Femur (tissue), 1 donor: ENCODE measurements around the gene LSAMP.

Experiments used
- DNase-seq: peaks from one replicate; pipeline ENCODE4 v3.0.0-alpha.2; 2017

The LSAMP gene

GRCh38 chr3:116046350-116046749, 398.9 kb downstream of the LSAMP start:
- no peak for DNase-seq

- no peak for DNase-seq
Observed at GRCh38 chr3:116045314-116045713, 400.0 kb downstream of the LSAMP start.

GRCh38 chr3:116040152-116040551, 405.1 kb downstream of the LSAMP start:
- no peak for DNase-seq

- DNase-seq, result no peak
Observed at GRCh38 chr3:116039651-116039985, 405.7 kb downstream of the LSAMP start.

GRCh38 chr3:116038968-116039650, 406.2 kb downstream of the LSAMP start:
- no peak for DNase-seq

- DNase-seq, result no peak
Observed at GRCh38 chr3:116037954-116038911, 407.1 kb downstream of the LSAMP start.

GRCh38 chr3:116035429-116035828, 409.9 kb downstream of the LSAMP start:
- DNase-seq, result no peak

- no peak for DNase-seq
Observed at GRCh38 chr3:116034794-116035193, 410.5 kb downstream of the LSAMP start.

GRCh38 chr3:116034086-116034485, 411.2 kb downstream of the LSAMP start:
- DNase-seq, result no peak

- no peak for DNase-seq
Observed at GRCh38 chr3:116033516-116033915, 411.8 kb downstream of the LSAMP start.

GRCh38 chr3:116032176-116032575, 413.1 kb downstream of the LSAMP start:
- no peak for DNase-seq

- DNase-seq, result no peak
Observed at GRCh38 chr3:116030131-116030850, 415.0 kb downstream of the LSAMP start.

GRCh38 chr3:116029266-116029665, 416.0 kb downstream of the LSAMP start:
- DNase-seq, result no peak

- DNase-seq, result no peak
Observed at GRCh38 chr3:116028157-116028556, 417.1 kb downstream of the LSAMP start.

GRCh38 chr3:116020989-116021388, 424.3 kb downstream of the LSAMP start:
- no peak for DNase-seq

- DNase-seq, result no peak
Observed at GRCh38 chr3:116020495-116020894, 424.8 kb downstream of the LSAMP start.

GRCh38 chr3:116019254-116019763, 426.0 kb downstream of the LSAMP start:
- no peak for DNase-seq

- DNase-seq, result no peak
Observed at GRCh38 chr3:116018646-116019045, 426.6 kb downstream of the LSAMP start.

- DNase-seq, result no peak
Observed at GRCh38 chr3:116015931-116016330, 429.4 kb downstream of the LSAMP start.

- DNase-seq, result no peak
Observed at GRCh38 chr3:116007000-116007399, 438.3 kb downstream of the LSAMP start.

- peak; percentile 56 for DNase-seq
Observed at GRCh38 chr3:116005404-116005803, 439.9 kb downstream of the LSAMP start.

GRCh38 chr3:116002235-116002634, 443.1 kb downstream of the LSAMP start:
- DNase-seq, result no peak

- DNase-seq, result no peak
Observed at GRCh38 chr3:116001151-116001621, 444.1 kb downstream of the LSAMP start.
